CD14-positive monocyte (primary cell): ENCODE results near the gene ALKBH1. TPM values are rescaled to one million over a fixed set of nuclear protein-coding genes. Genes with fewer than 3 reads are reported as not detected.

Experiments
- DNase-seq, 3 donors: peaks; one replicate each; pipeline ENCODE4 v3.0.0-alpha.2; 2011 to 2022
- H2AFZ ChIP-seq: 2 replicates; pipeline ENCODE4 v1.6.0; 2012; ENCODE audit warnings: mild to moderate bottlenecking, low read depth, low read length, inconsistent platforms; ENCODE audit not compliant: insufficient read depth, poor library complexity, severe bottlenecking
- H3K27ac ChIP-seq, 2 donors: 1 replicate in 1 of 2; 2 replicates in 1 of 2; pipeline ENCODE4 v1.5.1; 2012 to 2013; ENCODE audit warnings: low read length in 2 of 2, control low read depth in 1 of 2, inconsistent platforms in 1 of 2, low read depth in 1 of 2, mild to moderate bottlenecking in 1 of 2
- H3K27me3 ChIP-seq, 2 donors: one replicate each; pipeline versions ENCODE4 v1.6.0 to v1.6.1; 2011 to 2013; ENCODE audit warnings: low read length in 2 of 2; ENCODE audit not compliant: control insufficient read depth in 2 of 2, insufficient read depth in 2 of 2
- H3K36me3 ChIP-seq, 2 donors: replicated peaks in 1 of 2; 1 replicate in 1 of 2; 2 replicates in 1 of 2; pipeline versions ENCODE4 v1.5.1 to v1.6.1; 2012 to 2013; ENCODE audit warnings: low read length in 2 of 2, control low read depth in 1 of 2, inconsistent platforms in 1 of 2, mild to moderate bottlenecking in 1 of 2; ENCODE audit not compliant: insufficient read depth in 2 of 2, control insufficient read depth in 1 of 2
- H3K4me1 ChIP-seq, 2 donors: 1 replicate in 1 of 2; 2 replicates in 1 of 2; pipeline versions ENCODE4 v1.5.1 to v1.6.1; 2012 to 2013; ENCODE audit warnings: low read length in 2 of 2, control low read depth in 1 of 2, inconsistent platforms in 1 of 2, mild to moderate bottlenecking in 1 of 2, moderate library complexity in 1 of 2; ENCODE audit not compliant: insufficient read depth in 2 of 2, control insufficient read depth in 1 of 2
- H3K4me2 ChIP-seq: replicated peaks from 2 replicates; pipeline ENCODE3; 2012; ENCODE audit warnings: low read length, moderate library complexity, mild to moderate bottlenecking; ENCODE audit not compliant: poor library complexity, severe bottlenecking; ENCODE audit errors: extremely low read depth
- H3K4me3 ChIP-seq, 3 experiments: fragments of 200-600 bp in 1 of 3; sonication (generic) in 1 of 3; replicated peaks in 1 of 3; 1 replicate in 2 of 3; 2 replicates in 1 of 3; pipeline ENCODE4 v1.5.1; 2011 to 2013; ENCODE audit warnings: low read length in 3 of 3, mild to moderate bottlenecking in 3 of 3, control low read depth in 2 of 3, low read depth in 2 of 3, inconsistent platforms in 1 of 3, moderate library complexity in 1 of 3
- H3K79me2 ChIP-seq: 2 replicates; pipeline ENCODE4 v1.6.0; 2012; ENCODE audit warnings: mild to moderate bottlenecking, control low read depth, inconsistent platforms, low read length, moderate library complexity; ENCODE audit not compliant: insufficient read depth
- H3K9ac ChIP-seq: 2 replicates; pipeline ENCODE4 v1.6.0; 2017; ENCODE audit warnings: low read length, mild to moderate bottlenecking; ENCODE audit not compliant: insufficient read depth, poor library complexity, severe bottlenecking
- H3K9me3 ChIP-seq, 2 donors: replicated peaks in 1 of 2; 1 replicate in 1 of 2; 2 replicates in 1 of 2; pipeline versions ENCODE4 v1.5.1 to v1.6.1; 2012 to 2013; ENCODE audit warnings: low read length in 2 of 2, control low read depth in 1 of 2; ENCODE audit not compliant: control insufficient read depth in 1 of 2, insufficient read depth in 1 of 2
- H4K20me1 ChIP-seq: 2 replicates; pipeline ENCODE4 v1.6.0; 2012; ENCODE audit warnings: mild to moderate bottlenecking, low read length, control low read depth, moderate library complexity; ENCODE audit not compliant: insufficient read depth
- H3K27ac Mint-ChIP-seq, 7 donors: one replicate each; pipeline ENCODE4 v1.8.0; 2020; ENCODE audit warnings: mild to moderate bottlenecking in 7 of 7, mixed read lengths in 7 of 7, moderate library complexity in 6 of 7, inconsistent platforms in 2 of 7
- H3K27me3 Mint-ChIP-seq, 3 donors: one replicate each; pipeline ENCODE4 v1.8.0; 2021 to 2022; ENCODE audit warnings: low read depth in 3 of 3, mild to moderate bottlenecking in 3 of 3, mixed read lengths in 3 of 3, moderate library complexity in 3 of 3, inconsistent platforms in 1 of 3
- H3K36me3 Mint-ChIP-seq, 2 donors: one replicate each; pipeline ENCODE4 v1.8.0; 2020; ENCODE audit warnings: mixed read lengths in 2 of 2, inconsistent platforms in 1 of 2, mild to moderate bottlenecking in 1 of 2
- H3K4me1 Mint-ChIP-seq: one replicate; pipeline ENCODE4 v1.8.0; 2020; ENCODE audit warnings: mild to moderate bottlenecking, mixed read lengths
- H3K4me3 Mint-ChIP-seq, 2 donors: one replicate each; pipeline ENCODE4 v1.8.0; 2020; ENCODE audit warnings: mild to moderate bottlenecking in 2 of 2, mixed read lengths in 2 of 2, moderate library complexity in 1 of 2
- H3K9me3 Mint-ChIP-seq, 7 donors: one replicate each; pipeline ENCODE4 v1.8.0; 2020 to 2022; ENCODE audit warnings: mixed read lengths in 7 of 7, mild to moderate bottlenecking in 6 of 7, moderate library complexity in 6 of 7, inconsistent platforms in 2 of 7
- CTCF ChIP-seq: fragments of 200-600 bp; IDR thresholded peaks from one replicate; pipeline ENCODE4 v1.8.0; 2022; ENCODE audit warnings: antibody characterized with exemption, mild to moderate bottlenecking
- WGBS: methylation state at CpG from one replicate; pipeline ENCODE4 v1.1.5; 2013; ENCODE audit warnings: missing lambda C conversion rate; ENCODE audit not compliant: insufficient coverage; 5-methylcytosine and 5-hydroxymethylcytosine counted together
- intact Hi-C, 2 donors: fragments of 100-400 bp; cut with micrococcal nuclease; formaldehyde crosslinking; loops; one replicate each; pipeline versions ENCODE4 v1.15.0 to v1.15.1; 2023
- polyA plus RNA-seq, 3 donors: library from polyadenylated mRNA; depleted of rRNA in 1 of 3; unstranded in 2 of 3; stranded (reverse) in 1 of 3; fragments of 300-500 nt in 2 of 3; fragments of >200 nt in 1 of 3; fragmentation: Illumina TruSeq in 2 of 3; gene quantifications; 1 replicate in 2 of 3; 2 replicates in 1 of 3; pipeline ENCODE4 v1.2.3, GENCODE V29; 2012 to 2021

The ALKBH1 gene
- polyA plus RNA-seq, 3 donors: 3.4 to 4.5 (median 4.2) TPM

GRCh38 chr14:77647853-77648252 lies 60.0 kb downstream of the ALKBH1 start:
- Histone ChIP-seq H3K4me3 (no peak overlapping the region), H3K9me3 (peaks cover 0 to 3% of the 10 kb centered on the region in 2 donors), H3K36me3 (no peaks in the 10 kb centered on the region), H2AFZ (no peak overlapping the region), H3K9ac (no peak overlapping the region), H3K4me1 (peaks cover 6 to 7% of the 10 kb centered on the region in 2 donors), H4K20me1 (no peaks in the 10 kb centered on the region), H3K79me2 (no peaks in the 10 kb centered on the region), H3K27me3 (no peaks in the 10 kb centered on the region), H3K27ac (no peak overlapping the region), H3K4me2 (no peak overlapping the region)
- DNase-seq: no peak
- no peak for TF ChIP-seq CTCF
- peaks cover 0 to 3% (median 2%) of the 10 kb centered on the region in 3 donors for H3K27me3 Mint-ChIP-seq
- H3K9me3 Mint-ChIP-seq: peaks cover 0 to 4% (median 2%) of the 10 kb centered on the region in 7 donors
- H3K4me3 Mint-ChIP-seq: no peak overlapping the region
- H3K36me3 Mint-ChIP-seq: no peaks in the 10 kb centered on the region
- peaks cover 9% of the 10 kb centered on the region for H3K4me1 Mint-ChIP-seq
- no peak overlapping the region for H3K27ac Mint-ChIP-seq
- intact Hi-C loops: no loop called here
- WGBS: 100% methylated on average over 1 of the region's 2 CpGs

GRCh38 chr14:77646907-77647306 lies 60.9 kb downstream of the ALKBH1 start:
- H2AFZ ChIP-seq: no peak overlapping the region
- H3K27ac Mint-ChIP-seq: no peak overlapping the region
- WGBS: 98% methylated on average over 3 of the region's 4 CpGs
- no peaks in the 10 kb centered on the region for H3K79me2 ChIP-seq
- H3K36me3 ChIP-seq: no peaks in the 10 kb centered on the region
- H3K9ac ChIP-seq: no peak overlapping the region
- no peak overlapping the region for H3K4me3 ChIP-seq
- peaks cover 13 to 17% of the 10 kb centered on the region in 2 donors for H3K4me1 ChIP-seq
- TF ChIP-seq CTCF: no peak
- H3K36me3 Mint-ChIP-seq: no peaks in the 10 kb centered on the region
- peaks cover 0 to 3% of the 10 kb centered on the region in 2 donors for H3K9me3 ChIP-seq
- intact Hi-C loops: no loop called here
- H3K4me2 ChIP-seq: no peak overlapping the region
- peaks cover 0 to 3% (median 2%) of the 10 kb centered on the region in 3 donors for H3K27me3 Mint-ChIP-seq
- H3K27ac ChIP-seq: no peak overlapping the region
- peaks cover 13% of the 10 kb centered on the region for H3K4me1 Mint-ChIP-seq
- H3K27me3 ChIP-seq: no peaks in the 10 kb centered on the region
- no peak for DNase-seq
- peaks cover 0 to 4% (median 2%) of the 10 kb centered on the region in 7 donors for H3K9me3 Mint-ChIP-seq
- H3K4me3 Mint-ChIP-seq: no peak overlapping the region
- H4K20me1 ChIP-seq: no peaks in the 10 kb centered on the region
